ENCODE measurements around the gene RFFL.

DNA sequence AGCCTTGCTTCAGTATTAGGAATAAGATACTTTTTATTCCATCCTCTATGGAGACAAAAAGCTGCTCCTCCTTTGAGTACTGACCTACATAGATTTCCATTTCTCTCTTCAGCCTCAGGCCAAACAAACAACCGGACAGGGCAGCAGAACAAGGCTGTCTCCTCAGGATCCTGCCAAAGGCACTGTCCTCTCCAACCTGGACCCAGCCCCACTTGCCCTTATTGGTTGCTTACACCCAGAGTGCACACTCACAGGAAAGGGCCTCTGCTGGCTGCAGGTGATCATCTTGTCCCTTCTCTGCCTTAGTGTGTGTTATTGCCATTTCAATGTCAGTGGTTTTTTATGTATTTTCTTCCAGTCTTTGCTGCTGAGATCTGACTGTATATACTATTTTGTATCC is 56.5 kb downstream of the RFFL start:
- TF ChIP-seq CTCF (IDR thresholded peaks at IDR 0.05; ENCODE audit: insufficient read depth, low read depth, low read length) (no peak), EZH2 (IDR thresholded peaks at IDR 0.05; ENCODE audit: insufficient read depth, low read length) (no peak)

Measured in astrocyte (in vitro differentiated cells and primary cell).